Activated CD4-positive, alpha-beta T cell treated with anti-CD3 and anti-CD28 coated beads, Interleukin-2, Interleukin-6, amounts not matched to agents 100 ng/mL and 50 ng/mL, durations not matched to agents 16 hours and 8 hours (primary cell): ENCODE data around the gene PDIA4.
"Not testable (repeated sequence)": the region's sequence is repeated elsewhere in the genome, so short reads cannot be mapped to it uniquely, and the experiment has no call there.

Experiments used
- DNase-seq: peaks from one replicate; pipeline ENCODE4 v3.0.0-alpha.2; 2020

The PDIA4 gene

GRCh38 chr7:149030439-149030838 is 2.1 kb upstream of the PDIA4 start:
- not testable (repeated sequence) for DNase-seq

- DNase-seq = no peak
Measured at GRCh38 chr7:149027611-149028345, 527 bp downstream of the PDIA4 start.

GRCh38 chr7:149027055-149027454 is 1.2 kb downstream of the PDIA4 start:
- DNase-seq = peak; percentile 26

GRCh38 chr7:149023662-149024061 is 4.6 kb downstream of the PDIA4 start:
- no peak for DNase-seq

- DNase-seq = no peak
Measured at GRCh38 chr7:149022756-149023360, 5.4 kb downstream of the PDIA4 start.

GRCh38 chr7:149021725-149022062 is 6.6 kb downstream of the PDIA4 start:
- DNase-seq = no peak

- DNase-seq = no peak
Measured at GRCh38 chr7:149020483-149020882, 7.8 kb downstream of the PDIA4 start.

- no peak for DNase-seq
Measured at GRCh38 chr7:149016876-149017275, 11.4 kb downstream of the PDIA4 start.

GRCh38 chr7:149014309-149014708 is 14.0 kb downstream of the PDIA4 start:
- DNase-seq = no peak

GRCh38 chr7:149013876-149014275 is 14.4 kb downstream of the PDIA4 start:
- no peak for DNase-seq

GRCh38 chr7:149012730-149013129 is 15.6 kb downstream of the PDIA4 start:
- not testable (repeated sequence) for DNase-seq

GRCh38 chr7:149011491-149011890 is 16.8 kb downstream of the PDIA4 start:
- no peak for DNase-seq

- no peak for DNase-seq
Measured at GRCh38 chr7:149010451-149010850, 17.9 kb downstream of the PDIA4 start.

GRCh38 chr7:149009527-149009926 is 18.8 kb downstream of the PDIA4 start:
- DNase-seq = no peak

- no peak for DNase-seq
Measured at GRCh38 chr7:149007611-149008010, 20.7 kb downstream of the PDIA4 start.

- DNase-seq = no peak
Measured at GRCh38 chr7:149007146-149007545, 21.2 kb downstream of the PDIA4 start.

GRCh38 chr7:149006345-149006725 is 22.0 kb downstream of the PDIA4 start:
- no peak for DNase-seq

GRCh38 chr7:149005427-149006344 is 22.6 kb downstream of the PDIA4 start:
- DNase-seq = peak; percentile 81

- DNase-seq = no peak
Measured at GRCh38 chr7:149004405-149005370, 23.6 kb downstream of the PDIA4 start.

- DNase-seq = no peak
Measured at GRCh38 chr7:149003560-149004305, 24.6 kb downstream of the PDIA4 start.

- no peak for DNase-seq
Measured at GRCh38 chr7:149003018-149003417, 25.3 kb downstream of the PDIA4 start.

- DNase-seq = no peak
Measured at GRCh38 chr7:149002604-149003003, 25.7 kb downstream of the PDIA4 start.
